Caco-2 (cell line): ENCODE data around the gene SMIM10L2A. TPM values are rescaled to one million over a fixed set of nuclear protein-coding genes. Genes with fewer than 3 reads are reported as not detected.
"Not testable (repeated sequence)": the region's sequence is repeated elsewhere in the genome, so short reads cannot be mapped to it uniquely, and the experiment has no call there.

ENCODE experiments used
- BruUV-seq: library from RNA; stranded (reverse); fragments of 400-500 nt; replicated peaks from 2 replicates; lab custom pipeline; 2021; lab: Mats Ljungman, UMichigan
- CTCF ChIA-PET: fragments of 300-600 bp; sonication (Branson Sonifier 250); formaldehyde crosslinking; loops from one replicate; lab custom pipeline; 2022; ENCODE audit warnings: antibody characterized with exemption; lab: Charles Lee
- POLR2A ChIA-PET: fragments of 300-600 bp; sonication (Branson Sonifier 250); formaldehyde crosslinking; loops from one replicate; lab custom pipeline; 2022; ENCODE audit warnings: antibody characterized with exemption; lab: Charles Lee
- DNase-seq, 2 experiments: peaks; one replicate each; pipeline versions ENCODE4 v3.0.0 to v3.0.0-alpha.2; 2020 to 2022
- H3K27me3 ChIP-seq: replicated peaks from 2 replicates; pipeline ENCODE4 v1.6.0; 2011; ENCODE audit warnings: low read length; ENCODE audit not compliant: control insufficient read depth, insufficient read depth
- H3K36me3 ChIP-seq: 2 replicates; pipeline ENCODE4 v1.5.1; 2011; ENCODE audit warnings: low read length; ENCODE audit not compliant: control insufficient read depth, insufficient read depth
- H3K4me1 ChIP-seq: fragments of 250-450 bp; sonication (Bioruptor Pico); 2 replicates; pipeline ENCODE4 v1.5.1; 2020; ENCODE audit warnings: mild to moderate bottlenecking
- H3K4me3 ChIP-seq: 2 replicates; pipeline ENCODE4 v1.5.1; 2011; ENCODE audit warnings: low read depth, mild to moderate bottlenecking, control low read depth, low read length
- H3K9me3 ChIP-seq: fragments of 250-450 bp; sonication (Bioruptor Pico); 2 replicates; pipeline ENCODE4 v1.5.1; 2020; ENCODE audit warnings: mild to moderate bottlenecking, moderate library complexity
- H3K27ac Mint-ChIP-seq: one replicate; pipeline ENCODE4 v1.8.0; 2022; ENCODE audit warnings: mixed read lengths; ENCODE audit not compliant: unreplicated experiment
- H3K27me3 Mint-ChIP-seq: one replicate; pipeline ENCODE4 v1.8.0; 2022; ENCODE audit warnings: mixed read lengths; ENCODE audit not compliant: insufficient read depth, unreplicated experiment
- H3K36me3 Mint-ChIP-seq: one replicate; pipeline ENCODE4 v1.8.0; 2022; ENCODE audit warnings: mild to moderate bottlenecking, mixed read lengths; ENCODE audit not compliant: insufficient read depth, unreplicated experiment
- H3K4me1 Mint-ChIP-seq: one replicate; pipeline ENCODE4 v1.8.0; 2022; ENCODE audit warnings: low read depth, mixed read lengths; ENCODE audit not compliant: unreplicated experiment
- H3K4me3 Mint-ChIP-seq: one replicate; pipeline ENCODE4 v1.8.0; 2022; ENCODE audit warnings: mild to moderate bottlenecking, moderate library complexity, mixed read lengths; ENCODE audit not compliant: unreplicated experiment
- H3K9me3 Mint-ChIP-seq: one replicate; pipeline ENCODE4 v1.8.0; 2022; ENCODE audit warnings: mixed read lengths; ENCODE audit not compliant: unreplicated experiment
- CTCF ChIP-seq, 2 experiments: fragments of 200-600 bp in 1 of 2; IDR thresholded peaks; 1 replicate in 1 of 2; 2 replicates in 1 of 2; pipeline versions ENCODE4 v1.5.1 to v1.8.0; 2011 to 2022; ENCODE audit warnings: antibody characterized with exemption in 1 of 2, control low read depth in 1 of 2, inconsistent platforms in 1 of 2, low read depth in 1 of 2, low read length in 1 of 2, mild to moderate bottlenecking in 1 of 2, moderate library complexity in 1 of 2; ENCODE audit not compliant: insufficient read depth in 1 of 2, severe bottlenecking in 1 of 2, unreplicated experiment in 1 of 2
- intact Hi-C: fragments of 100-400 bp; cut with micrococcal nuclease; formaldehyde crosslinking; loops from one replicate; pipeline ENCODE4 v1.10.0; 2022; ENCODE audit not compliant: unreplicated experiment
- total RNA-seq: library from RNA; stranded (reverse); gene quantifications from 2 replicates; pipeline ENCODE4 v1.2.3, GENCODE V29; 2022

The SMIM10L2A gene
- total RNA-seq, 1 experiment from 2014 or later, result 2.6 TPM

GRCh38 chrX:135416546-135416945 is 5.2 kb upstream of the SMIM10L2A start:
- Mint-ChIP-seq H3K4me1 (no peaks in the 10 kb centered on the region), H3K9me3 (no peaks in the 10 kb centered on the region), H3K27me3 (no peaks in the 10 kb centered on the region), H3K36me3 (no peaks in the 10 kb centered on the region), H3K4me3 (no peak overlapping the region), H3K27ac (no peak overlapping the region)
- TF ChIP-seq CTCF (IDR thresholded peaks at IDR 0.05; ENCODE audit: insufficient read depth in 1 of 2, low read depth in 1 of 2, low read length in 1 of 2, severe bottlenecking in 1 of 2, unreplicated experiment in 1 of 2), result no peak
- CTCF ChIA-PET, result no interaction called here
- POLR2A ChIA-PET, result no interaction called here
- peaks cover 13% of the 10 kb centered on the region; the same call in 1 of the 2 replicates for H3K4me1 ChIP-seq
- no peaks in the 10 kb centered on the region for H3K9me3 ChIP-seq
- no peaks in the 10 kb centered on the region for H3K27me3 ChIP-seq
- no peaks in the 10 kb centered on the region for H3K36me3 ChIP-seq
- DNase-seq, result peak; percentile 13 to 56
- no peak overlapping the region for H3K4me3 ChIP-seq
- no TSS peak for BruUV-seq
- intact Hi-C loops, result no loop called here

DNA sequence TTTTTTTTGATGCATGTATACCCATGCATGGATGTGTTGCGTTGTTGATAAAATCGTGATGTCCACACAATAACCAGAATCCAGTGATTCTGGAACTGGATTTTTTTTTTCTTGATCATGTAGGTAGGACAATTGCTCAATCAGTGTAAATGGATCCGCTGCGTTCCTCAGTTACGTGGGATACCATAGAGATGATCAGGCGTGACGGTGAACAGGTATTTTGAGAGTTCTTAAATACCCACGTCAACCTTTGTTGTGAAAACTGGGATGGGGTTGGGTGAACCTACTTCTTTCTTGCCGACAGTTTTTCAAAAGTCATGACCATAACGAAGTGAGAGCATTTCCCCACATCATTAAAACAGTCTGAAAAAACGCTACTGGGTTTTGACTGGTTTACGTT is 913 bp upstream of the SMIM10L2A start:
- POLR2A ChIA-PET, result no interaction called here
- Mint-ChIP-seq H3K4me3 (peak overlapping the region; percentile 71), H3K4me1 (peaks cover 5% of the 10 kb centered on the region), H3K27ac (no peak overlapping the region), H3K36me3 (no peaks in the 10 kb centered on the region), H3K27me3 (no peaks in the 10 kb centered on the region), H3K9me3 (no peaks in the 10 kb centered on the region)
- intact Hi-C loops, result no loop called here
- H3K4me1 ChIP-seq, result peaks cover 13% of the 10 kb centered on the region; the same call in 1 of the 2 replicates
- H3K27me3 ChIP-seq, result no peaks in the 10 kb centered on the region
- DNase-seq, result no peak
- H3K36me3 ChIP-seq, result no peaks in the 10 kb centered on the region
- TF ChIP-seq CTCF (IDR thresholded peaks at IDR 0.05; ENCODE audit: insufficient read depth in 1 of 2, low read depth in 1 of 2, low read length in 1 of 2, severe bottlenecking in 1 of 2, unreplicated experiment in 1 of 2), result no peak
- H3K4me3 ChIP-seq, result no peak overlapping the region
- no peaks in the 10 kb centered on the region for H3K9me3 ChIP-seq
- CTCF ChIA-PET, result no interaction called here
- BruUV-seq, result no TSS peak

GRCh38 chrX:135421537-135421931 is 210 bp upstream of the SMIM10L2A start:
- H3K4me1 ChIP-seq, result peaks cover 7% of the 10 kb centered on the region; the same call in 1 of the 2 replicates
- Mint-ChIP-seq H3K27me3 (no peaks in the 10 kb centered on the region), H3K9me3 (no peaks in the 10 kb centered on the region), H3K4me1 (peaks cover 5% of the 10 kb centered on the region), H3K36me3 (no peaks in the 10 kb centered on the region), H3K4me3 (peak overlapping the region; percentile 71), H3K27ac (no peak overlapping the region)
- DNase-seq, result peak; percentile 87 to 90
- H3K36me3 ChIP-seq, result no peaks in the 10 kb centered on the region
- TF ChIP-seq CTCF (IDR thresholded peaks at IDR 0.05; ENCODE audit: insufficient read depth in 1 of 2, low read depth in 1 of 2, low read length in 1 of 2, severe bottlenecking in 1 of 2, unreplicated experiment in 1 of 2), result no peak
- CTCF ChIA-PET, result no interaction called here
- no TSS peak for BruUV-seq
- no peaks in the 10 kb centered on the region for H3K9me3 ChIP-seq
- peak overlapping the region; percentile 44 for H3K4me3 ChIP-seq
- POLR2A ChIA-PET, result interaction anchor here (0.7 kb wide), 1 partner anchor 18 kb away, joined by 8 read pairs; no protein-coding TSS in a partner anchor
- intact Hi-C loops, result no loop called here
- no peaks in the 10 kb centered on the region for H3K27me3 ChIP-seq

DNA sequence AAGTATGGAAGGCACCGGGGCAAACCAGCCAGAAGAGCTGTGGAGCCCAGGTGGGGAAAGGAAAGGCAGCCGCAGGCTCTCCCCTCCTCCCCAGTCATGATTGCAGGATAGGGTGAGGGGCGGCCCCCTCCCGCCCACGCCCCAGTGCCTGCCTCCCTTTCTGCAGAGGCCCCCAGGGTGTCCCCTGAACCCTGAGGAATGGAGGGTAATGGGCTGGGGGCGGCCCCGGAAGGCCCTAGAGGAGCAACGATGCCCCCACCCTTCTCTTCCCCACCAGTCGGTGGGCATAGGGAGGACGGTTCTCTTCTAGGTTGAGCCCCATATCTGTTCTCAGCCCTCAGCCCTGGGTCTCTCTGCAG is 1.0 kb downstream of the SMIM10L2A start:
- H3K4me1 Mint-ChIP-seq, H3K27me3 Mint-ChIP-seq, H3K36me3 ChIP-seq, BruUV-seq, H3K4me1 ChIP-seq, CTCF ChIA-PET, DNase-seq, intact Hi-C loops, H3K27me3 ChIP-seq, H3K36me3 Mint-ChIP-seq, H3K9me3 Mint-ChIP-seq, H3K27ac Mint-ChIP-seq, POLR2A ChIA-PET, H3K9me3 ChIP-seq: not testable (repeated sequence)
- peak overlapping the region; percentile 71 for H3K4me3 Mint-ChIP-seq
- H3K4me3 ChIP-seq, result peak overlapping the region; percentile 44

- H3K4me1 ChIP-seq, H3K9me3 Mint-ChIP-seq, BruUV-seq, H3K9me3 ChIP-seq, CTCF ChIA-PET, H3K4me1 Mint-ChIP-seq, H3K27me3 Mint-ChIP-seq, H3K36me3 ChIP-seq, DNase-seq, H3K4me3 ChIP-seq, intact Hi-C loops, H3K36me3 Mint-ChIP-seq, POLR2A ChIA-PET, H3K27ac Mint-ChIP-seq, H3K27me3 ChIP-seq: not testable (repeated sequence)
- peak overlapping the region; percentile 71 for H3K4me3 Mint-ChIP-seq
These were observed 1.6 kb downstream of the SMIM10L2A start for GRCh38 chrX:135423173-135423864.
